ENCODE results near the gene CFAP45.

DNA sequence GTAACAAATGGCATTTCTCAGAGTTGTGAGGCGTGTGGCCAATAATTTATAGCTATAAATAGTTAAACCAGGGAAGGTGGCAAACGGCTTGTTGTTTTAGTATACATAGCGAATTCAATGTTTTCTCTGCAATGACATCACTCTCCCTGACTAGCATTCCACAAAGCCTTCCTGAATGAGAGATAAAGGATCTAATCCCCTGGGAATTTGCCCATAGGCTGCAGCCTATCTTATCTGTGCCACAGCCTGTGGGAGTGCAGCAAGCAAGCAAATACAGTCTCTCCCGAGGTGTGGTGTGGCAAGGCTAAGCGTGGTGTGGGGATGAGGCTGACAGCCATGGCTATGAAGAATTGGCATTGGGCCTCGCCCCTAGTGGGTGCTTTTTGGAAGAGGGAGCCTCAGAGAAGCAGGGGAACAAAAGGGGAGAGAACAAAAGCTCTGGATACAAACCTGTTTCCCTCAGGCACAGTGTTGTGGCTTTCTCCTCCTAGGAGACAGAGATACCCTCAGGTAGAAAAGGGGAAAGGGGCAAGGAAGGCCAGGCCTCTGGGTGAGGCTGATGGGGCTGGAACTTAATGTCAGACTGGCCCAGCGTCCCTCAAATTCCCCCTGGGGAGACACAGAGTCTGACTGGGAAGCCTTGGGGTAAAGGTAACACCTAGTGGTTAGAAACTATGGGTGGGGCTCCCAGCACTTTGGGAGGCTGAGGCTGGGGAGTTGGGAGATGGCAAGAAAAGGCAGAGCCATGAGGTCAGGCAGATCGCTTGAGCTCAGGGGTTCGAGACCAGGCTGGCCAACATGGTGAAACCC lies 16.5 kb upstream of the CFAP45 start:
- TF ChIP-seq POLR2AphosphoS5 (IDR thresholded peaks at IDR 0.05; ENCODE audit: low read depth, low read length): 0 out of 2 replicates have a peak, but pooled peaks have one; percentile 60
- peak; percentile 44; the same call in 1 of the 2 replicates for TF ChIP-seq POLR2A (IDR thresholded peaks at IDR 0.05; ENCODE audit: low read depth, low read length)
- TF ChIP-seq TAF1 (IDR thresholded peaks at IDR 0.05; ENCODE audit: borderline replicate concordance, low read depth, low read length): no peak

All from GM12892 (cell line).